HG03139 (cell line): Measurements from ENCODE around the gene ITGA11.

Source experiments
- ATAC-seq: cut with Tn5 transposase; IDR thresholded peaks from one replicate; pipeline ENCODE4 v1.9.1; 2021; ENCODE audit not compliant: unreplicated experiment

ITGA11 gene

DNA sequence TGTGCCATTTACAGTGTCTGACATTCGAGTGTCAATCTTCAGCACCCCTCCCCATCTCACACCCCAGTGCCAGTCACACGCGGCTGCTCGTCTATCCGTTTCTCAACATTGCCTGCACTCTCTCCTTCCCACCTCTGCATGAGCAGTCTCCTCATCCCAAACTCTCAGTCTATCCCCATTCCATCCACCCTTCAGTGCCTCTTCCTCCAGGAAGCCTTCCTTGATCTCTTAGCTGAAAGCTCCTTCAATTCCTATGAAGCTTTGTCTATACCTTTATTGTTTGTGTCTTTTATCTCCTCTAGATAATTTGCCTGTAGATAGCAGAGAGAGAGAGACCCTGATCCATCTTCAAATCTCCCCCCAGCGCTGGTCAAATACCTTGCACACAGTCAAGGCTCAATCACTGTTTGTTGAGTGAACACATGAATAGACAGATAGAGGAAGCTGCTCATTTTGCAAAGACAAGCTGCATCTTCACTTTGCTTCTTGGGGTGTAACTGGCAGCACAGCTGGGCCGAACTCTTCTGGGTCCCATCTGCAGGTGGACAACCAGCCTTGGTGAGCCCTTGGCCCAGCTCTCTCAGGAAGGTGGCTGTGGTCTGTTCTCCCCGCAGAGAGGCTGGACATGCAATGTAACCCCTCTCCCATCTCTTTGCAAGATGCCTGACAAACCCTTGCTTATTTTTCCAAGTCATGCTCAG is 52.8 kb downstream of the ITGA11 start:
- no peak for ATAC-seq

DNA sequence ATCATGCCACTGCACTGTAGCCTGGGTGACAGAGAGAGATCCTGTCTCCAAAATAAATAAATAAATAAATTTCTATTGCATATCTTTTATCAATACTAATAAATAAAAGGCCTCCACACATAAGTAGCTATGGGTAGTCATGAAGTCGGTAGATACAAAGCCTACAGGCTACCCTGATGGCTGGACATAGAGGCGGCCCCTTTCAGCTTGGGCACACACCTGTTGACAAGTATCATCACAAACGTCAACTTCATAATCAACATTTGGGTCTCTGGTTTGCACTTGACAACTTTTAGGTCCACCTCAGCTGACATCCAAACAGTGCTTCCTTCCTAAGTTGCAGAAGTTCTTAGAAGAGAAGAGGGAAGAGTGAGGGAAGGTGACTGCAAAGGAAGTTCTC is 53.4 kb downstream of the ITGA11 start:
- ATAC-seq: no peak

DNA sequence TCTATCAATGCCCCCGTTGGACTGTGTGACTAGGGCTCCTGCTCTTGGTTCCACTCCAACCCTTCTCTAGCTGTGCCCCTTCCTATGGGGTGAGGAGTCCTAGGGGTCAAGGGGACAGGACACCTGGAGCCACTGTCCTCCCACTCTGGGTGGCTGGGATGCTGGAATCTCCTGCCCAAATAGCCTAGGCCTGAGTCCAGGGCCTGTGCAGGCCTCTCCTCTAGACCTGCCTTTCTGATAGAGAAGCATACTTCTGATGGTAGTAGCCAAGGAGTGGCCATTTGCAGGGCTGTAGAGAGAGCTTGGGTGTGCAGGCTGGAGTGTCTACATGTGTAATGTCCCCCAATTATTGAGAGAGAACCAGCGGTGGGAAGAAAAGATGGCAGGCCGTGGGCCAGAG is 54.2 kb downstream of the ITGA11 start:
- no peak for ATAC-seq

DNA sequence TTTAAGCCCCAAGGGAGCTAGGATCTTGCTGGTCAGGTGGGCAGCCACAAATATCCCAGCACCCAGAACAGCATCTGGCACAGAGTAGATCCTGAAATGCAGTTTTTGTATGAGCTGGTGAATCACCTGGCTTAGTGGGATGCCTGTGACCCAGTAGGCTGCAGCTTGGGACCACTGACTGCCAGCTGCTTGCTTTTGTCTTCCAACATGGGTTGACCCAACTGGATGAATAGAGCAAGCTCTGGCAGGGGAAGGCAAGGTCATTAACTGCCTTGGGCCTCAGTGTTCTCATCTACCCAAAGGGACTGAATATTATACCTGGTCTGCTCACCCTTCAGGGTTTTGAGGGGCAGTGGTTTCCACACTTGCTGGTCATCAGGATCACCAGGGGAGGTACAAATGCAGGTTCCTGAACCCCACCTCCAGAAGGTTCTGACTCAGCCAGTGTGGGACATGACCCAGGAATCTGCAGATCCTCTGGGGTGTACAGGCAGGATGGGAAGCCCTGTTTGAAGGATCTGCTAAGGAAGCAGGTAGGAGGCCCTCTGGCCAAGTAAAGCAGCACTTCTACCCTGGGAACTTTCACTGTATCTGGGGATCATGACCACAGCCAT is 55.4 kb downstream of the ITGA11 start:
- no peak for ATAC-seq

DNA sequence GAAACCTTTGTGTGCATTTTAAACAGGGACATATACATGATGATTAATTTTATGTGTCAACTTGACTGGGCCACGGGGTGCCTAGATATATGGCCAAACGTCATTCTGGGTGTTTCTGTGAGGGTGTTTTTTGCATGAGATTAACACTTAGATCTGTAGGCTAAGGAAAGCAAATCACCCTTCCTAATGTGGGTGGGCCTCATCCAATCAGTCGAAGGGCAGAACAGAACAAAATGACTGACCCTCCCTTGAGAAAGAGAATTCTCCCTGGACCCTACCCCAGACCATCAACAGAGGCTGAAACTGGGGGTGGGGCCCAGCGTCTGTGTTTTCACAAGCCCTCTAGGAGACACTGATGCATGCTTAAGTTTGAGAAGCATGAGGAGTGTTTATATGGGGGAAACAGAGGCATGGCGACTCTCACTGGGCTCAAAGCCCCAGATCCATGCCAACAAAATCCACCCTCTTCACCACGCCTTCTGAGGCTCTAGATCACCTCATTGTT is 56.2 kb downstream of the ITGA11 start:
- ATAC-seq: no peak

DNA sequence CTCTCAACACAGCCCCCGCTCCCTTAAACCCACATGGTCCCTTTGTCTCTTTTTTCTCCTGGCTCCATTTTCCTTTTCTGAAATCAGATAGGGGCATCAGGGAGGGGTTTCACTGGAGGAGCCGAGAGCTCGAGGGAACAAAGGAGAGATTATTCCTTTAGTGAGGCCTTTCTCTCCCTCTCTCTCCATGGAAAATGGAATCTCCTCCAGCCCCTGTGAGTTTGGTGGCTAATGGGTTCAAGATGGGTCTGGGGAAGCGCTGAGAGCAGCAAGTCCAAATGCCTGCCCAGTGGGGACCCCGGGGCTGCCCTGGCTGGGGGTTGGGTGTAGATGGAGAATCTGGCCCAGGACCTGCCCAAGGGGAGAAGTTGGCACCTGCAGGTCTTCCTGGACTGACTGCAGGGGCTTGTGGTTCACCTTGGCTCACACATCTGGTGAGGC is 56.8 kb downstream of the ITGA11 start:
- no peak for ATAC-seq

DNA sequence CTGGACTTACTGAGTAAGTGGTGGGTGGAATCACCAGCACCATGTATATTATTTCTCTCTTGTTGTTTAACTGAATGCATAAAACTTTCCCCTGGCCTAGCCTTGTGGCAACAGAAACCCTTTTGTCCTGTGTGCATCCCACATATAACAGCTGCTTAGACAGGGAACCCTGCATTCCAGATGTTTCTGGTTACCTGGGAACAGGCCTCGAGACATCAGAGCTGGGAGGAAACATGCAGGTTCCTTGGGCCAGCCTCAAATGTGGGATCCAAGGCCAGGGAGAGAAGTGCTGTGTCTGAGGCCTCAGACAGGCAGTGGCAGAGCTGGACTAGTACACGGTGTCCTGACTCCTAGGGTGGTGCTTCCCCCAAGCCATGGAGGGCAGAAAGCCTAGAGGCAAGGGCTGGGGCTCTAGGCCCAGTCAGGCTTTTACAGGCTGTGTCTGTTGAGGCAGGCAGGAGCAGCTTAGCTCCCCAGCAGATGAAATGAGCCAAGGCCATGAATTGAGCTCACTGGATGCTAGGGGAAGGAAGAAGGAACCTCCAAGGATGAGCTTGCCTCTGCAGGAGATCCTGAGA is 57.7 kb downstream of the ITGA11 start:
- ATAC-seq: no peak

DNA sequence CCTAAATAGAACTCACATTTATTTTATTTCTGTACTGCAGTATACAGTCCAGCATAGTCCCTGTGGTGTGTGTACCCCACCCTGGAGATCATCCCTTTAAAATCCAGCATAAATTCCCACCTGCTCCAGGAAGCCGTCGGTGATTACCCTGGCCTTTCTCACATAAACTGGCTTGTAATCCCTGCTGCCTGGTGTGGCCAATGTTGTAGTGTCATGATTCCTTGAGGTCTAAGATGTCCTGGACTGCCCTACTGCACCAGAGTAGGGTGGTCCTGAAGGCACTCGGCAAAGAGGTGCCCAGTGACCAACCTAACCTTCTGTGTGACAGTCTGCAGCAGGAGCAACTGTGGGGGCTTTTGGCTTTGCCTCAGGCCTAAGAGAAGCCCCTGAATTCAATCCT is 58.9 kb downstream of the ITGA11 start:
- ATAC-seq: no peak

DNA sequence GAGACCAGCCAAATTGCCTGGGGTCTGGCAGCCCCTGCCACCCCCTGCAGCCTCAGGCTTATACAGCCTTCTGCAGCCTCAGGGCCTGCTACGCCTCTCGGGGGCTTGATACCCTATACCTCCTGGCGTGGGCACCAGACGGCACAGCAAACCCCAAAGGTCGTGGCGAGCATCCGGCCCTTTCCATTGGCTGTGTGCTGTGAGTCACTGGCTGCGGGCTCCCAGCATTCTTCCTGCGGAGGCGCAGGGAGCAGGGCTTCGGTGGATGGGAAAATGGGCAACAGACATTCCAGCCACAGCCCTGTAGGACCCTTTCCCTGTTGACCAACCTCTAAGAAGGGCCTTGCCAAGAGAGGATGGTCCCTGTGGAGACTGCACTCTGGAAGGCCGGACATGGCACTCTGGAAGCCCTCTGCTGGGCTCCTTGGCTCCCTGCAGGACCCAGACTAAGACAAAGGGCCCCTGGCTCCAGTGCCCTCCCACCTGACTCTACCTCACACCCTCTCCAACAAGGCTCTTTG is 59.6 kb downstream of the ITGA11 start:
- no peak for ATAC-seq

DNA sequence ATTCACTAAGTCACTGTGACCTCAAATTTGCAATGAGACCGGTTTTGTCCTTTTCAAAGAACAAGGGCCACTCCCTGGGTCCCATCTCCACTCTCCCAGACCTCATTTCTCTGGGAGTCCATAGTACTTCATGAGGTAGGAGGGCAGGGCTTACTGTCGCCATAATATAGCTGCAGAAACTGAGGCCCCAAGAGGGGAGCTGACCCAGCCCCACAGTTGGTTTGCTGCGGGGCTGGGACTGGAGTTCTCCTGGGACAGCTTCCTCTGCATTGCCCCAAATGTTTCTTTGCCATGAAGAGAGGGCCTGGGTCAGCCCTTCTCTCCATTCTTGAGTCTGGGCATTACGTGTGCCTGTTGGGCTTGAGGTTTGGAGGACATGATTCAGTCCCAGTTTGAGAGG is 60.1 kb downstream of the ITGA11 start:
- ATAC-seq: no peak

DNA sequence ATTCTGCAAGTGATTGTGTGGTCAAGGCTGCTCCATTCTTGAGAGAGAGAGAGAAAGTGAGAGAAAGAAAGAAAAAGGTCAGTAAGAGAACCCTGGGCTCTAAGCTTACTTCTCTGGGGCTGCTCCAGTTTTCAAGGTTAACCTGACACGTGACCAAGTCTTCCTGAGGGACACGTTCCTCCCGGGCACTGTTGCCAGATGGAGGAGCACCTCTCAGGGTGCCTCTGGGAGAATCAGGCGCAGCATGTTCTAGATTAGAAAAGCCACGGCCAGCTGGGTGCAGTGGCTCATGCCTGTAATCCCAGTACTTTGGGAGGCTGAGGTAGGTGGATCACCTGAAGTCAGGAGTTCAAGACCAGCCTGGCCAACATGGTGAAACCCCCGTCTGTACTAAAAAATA is 60.8 kb downstream of the ITGA11 start:
- no peak for ATAC-seq

DNA sequence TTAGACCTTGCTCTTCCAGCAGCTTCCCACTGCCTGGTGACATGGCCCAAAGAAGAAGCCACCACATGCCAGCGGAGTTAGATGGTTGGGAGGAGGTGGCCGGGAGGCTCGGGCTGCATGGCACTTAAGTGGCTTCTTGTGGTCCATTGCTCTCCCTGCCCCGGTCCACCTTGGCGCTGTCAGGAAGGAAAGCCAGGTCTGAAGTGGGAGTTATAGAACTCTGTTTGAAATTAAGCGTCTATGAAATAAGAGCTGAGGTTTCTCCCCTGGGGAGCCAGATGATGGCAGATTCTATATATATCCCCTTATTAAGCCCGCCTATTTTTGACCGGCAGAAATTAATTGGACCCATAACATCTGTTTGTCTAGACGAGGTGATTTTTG is 61.2 kb downstream of the ITGA11 start:
- no peak for ATAC-seq

DNA sequence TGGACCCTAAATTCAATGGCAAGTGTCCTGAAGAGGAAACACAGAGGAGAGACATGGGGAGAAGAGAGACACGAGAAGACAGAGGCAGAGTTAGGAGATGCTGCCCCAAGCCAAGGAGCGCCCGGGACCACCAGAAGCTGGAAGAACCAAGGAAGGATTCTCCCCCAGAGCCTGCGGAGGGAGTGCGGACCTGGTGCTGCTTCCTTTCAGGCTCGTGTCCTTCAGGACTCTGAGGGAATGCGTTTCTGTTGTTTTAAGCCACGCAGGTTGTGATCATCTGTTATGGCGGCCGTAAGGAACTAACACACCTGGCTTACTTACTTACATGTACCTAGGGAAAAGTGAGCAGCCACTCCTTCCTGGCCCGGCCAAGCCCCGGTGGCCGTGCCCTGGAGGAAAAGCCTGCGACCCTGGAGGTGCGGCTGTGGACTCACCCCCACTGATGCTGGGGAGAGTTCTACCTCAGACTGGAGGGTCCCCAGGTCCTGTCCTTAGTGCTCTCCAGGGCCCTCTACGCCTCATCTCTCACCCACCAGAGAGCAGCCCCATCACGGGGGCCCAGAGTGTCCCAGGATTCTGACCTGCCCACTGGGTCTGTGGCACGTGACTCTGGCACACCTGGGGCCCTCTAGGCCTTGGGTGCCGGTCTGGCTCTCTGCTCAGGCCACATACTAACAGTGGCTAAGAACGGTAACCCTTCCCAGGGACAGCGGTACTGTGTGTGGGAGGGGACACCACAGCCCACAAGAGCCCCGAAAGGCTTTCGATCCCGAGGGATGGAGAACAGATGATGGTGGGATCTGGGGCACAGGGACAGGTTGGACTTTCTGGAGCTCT is 61.8 kb downstream of the ITGA11 start:
- ATAC-seq: no peak

DNA sequence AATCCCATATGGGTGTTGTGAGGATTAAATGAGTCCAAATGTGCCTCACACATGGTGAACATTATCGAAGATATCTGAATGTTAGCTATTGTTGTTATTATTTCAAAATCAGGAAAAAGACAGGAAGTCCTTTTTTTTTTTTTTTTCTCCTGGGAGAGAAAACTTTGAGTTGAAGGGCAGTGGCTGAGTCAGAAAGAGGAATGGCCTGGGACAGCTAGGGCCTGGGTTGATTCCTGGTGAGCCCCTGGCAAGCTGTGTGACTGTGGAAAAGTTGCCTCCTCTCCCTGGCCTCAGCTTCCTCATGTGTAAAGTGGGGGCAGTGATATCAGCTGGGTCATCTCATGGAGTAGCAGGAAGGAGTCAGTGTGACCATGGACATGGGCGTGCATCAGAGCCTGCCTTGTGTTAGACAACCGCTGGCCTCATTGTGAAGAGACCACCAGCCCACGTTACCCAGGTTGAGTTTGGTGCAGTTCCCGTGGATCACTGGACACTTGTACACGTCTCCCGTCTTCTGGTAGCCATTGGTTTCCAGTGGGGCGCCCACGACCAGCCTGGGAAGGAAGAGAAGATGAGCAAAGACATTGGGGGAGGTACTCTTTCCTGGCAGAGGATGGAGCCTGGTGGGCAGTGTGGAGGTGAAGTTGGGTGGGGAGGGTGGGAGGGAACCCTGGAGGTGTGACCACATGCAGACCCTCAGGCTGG is 63.1 kb downstream of the ITGA11 start:
- no peak for ATAC-seq

DNA sequence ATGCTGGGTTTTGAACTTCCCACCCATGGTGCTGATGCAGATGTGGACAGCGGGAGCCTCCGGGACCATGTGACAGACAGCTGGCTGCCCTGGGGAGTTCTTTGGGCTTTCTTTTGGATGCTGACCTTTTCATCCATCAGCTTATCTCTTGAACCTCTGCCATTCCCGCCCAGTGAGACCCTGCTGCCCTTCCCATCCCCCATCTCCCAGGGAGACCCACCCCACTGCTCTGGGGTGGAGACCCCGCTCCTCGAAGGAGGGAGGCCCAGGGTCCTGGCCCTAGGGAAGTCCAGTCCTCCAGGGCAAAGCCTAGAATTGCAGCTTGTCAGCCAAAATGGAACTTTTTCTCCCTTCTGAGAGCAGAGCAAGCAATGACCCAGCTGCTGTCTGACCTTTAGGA is 64.0 kb downstream of the ITGA11 start:
- ATAC-seq: no peak

DNA sequence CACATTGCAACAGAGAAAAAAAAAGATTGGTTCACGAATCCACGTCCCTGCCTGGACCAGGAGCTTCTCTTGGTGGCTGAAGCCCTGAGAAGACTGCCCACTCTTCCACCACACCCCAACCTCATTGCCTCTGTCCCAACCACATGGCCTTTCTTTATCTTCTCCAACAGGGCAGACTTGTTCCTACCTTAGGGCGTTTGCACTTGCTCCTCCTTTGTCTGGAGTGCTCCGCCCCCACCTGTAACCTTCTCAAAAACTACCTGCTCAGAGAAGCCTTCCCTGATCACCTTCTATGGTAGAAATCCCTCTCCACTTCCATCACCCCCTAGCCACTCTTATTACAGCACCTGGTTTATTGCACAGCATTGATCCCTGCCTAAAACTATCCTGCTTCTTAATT is 64.7 kb downstream of the ITGA11 start:
- no peak for ATAC-seq

DNA sequence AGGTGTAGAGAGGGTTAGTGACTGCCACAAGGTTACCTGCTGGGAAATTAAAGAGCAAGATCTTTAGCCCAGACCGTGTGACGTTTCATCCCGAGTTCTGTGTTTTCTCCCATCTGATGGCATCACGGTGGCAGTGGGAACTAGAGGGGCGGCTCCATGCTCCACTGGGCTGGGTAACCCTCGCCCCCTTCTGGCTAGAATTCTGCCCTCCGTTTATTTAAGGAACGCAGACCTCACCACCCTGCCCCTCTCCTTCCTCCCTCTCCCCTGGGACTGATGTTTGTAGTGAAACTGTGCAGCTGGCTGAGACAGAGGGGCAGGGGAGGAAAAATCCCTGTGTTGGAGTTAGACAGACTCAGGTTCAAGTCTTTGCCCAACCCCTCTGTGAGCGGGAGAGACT is 65.6 kb downstream of the ITGA11 start:
- no peak for ATAC-seq

DNA sequence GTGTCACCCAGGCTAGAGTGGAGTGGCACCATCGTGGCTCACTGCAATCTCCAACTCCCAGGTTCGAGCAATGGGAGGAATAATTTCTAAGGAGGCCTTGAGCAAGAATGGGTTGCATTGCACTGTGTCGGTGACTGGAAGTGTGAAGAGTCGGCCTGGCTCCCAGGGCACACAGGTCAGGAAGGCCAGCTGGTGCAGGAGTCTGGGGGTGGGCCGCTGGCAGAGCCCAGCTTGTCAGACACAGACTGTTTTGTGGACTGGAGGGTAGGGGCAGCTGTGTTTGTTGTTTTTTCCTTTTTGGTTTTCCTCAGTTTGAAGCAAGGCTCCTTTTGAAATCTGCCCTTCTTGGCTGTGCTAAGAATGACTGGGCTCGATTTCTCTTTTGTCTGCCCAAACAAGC is 66.2 kb downstream of the ITGA11 start:
- no peak for ATAC-seq

DNA sequence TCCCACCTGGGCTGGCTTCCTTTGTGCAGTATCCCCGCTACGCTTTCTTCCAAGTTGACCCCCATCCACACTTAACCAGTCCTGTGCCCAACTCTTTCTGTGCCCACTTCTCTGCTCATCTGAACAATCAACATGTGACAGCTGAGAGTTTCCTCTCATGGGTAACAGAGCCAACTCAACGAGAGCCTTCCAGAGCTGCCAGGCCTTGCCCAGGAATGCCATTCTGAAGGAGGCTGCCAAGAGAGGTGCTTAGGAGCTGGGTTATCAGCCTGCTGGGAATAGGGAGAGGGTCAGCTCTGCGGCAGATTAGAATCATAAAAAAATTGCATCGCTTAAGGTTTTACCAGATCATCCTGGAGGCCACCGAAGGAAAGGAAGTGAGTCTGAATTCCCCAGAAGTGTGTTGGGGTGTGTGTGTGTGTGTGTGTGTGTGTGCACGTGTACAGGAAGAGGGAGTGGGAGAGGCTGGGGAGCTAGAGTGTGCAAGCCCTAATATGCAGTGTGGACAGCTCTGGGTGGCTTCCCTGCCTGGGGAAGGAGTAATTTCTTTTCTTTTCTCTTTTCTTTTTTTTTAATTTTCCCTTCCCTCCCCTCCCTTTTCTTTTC is 66.7 kb downstream of the ITGA11 start:
- ATAC-seq: no peak

DNA sequence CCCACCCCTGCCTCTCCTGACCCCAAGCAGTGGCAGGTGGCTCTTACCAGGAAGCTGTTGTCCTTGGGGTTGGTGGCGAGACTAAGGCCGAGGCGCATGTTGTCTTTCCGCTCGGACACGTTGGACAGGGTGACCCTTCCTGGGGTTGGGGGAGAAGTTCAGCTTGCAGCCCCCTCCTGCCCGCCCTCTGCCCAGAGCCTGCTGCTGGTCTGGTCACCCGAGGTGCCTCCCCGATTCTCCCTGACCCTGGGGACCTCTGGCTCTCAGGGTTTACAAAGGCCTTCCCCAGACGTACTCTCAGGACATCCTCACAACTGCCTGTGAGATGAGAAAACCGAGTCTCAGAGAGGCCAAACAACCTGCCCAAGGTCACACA is 67.3 kb downstream of the ITGA11 start:
- no peak for ATAC-seq
